Liver (tissue), 9 donors: Measurements from ENCODE around the gene FBN2. TPM values are rescaled to one million over a fixed set of nuclear protein-coding genes. Genes with fewer than 3 reads are reported as not detected.

ENCODE experiments used
- DNase-seq: peaks from one replicate; pipeline ENCODE4 v3.0.0-alpha.2; 2017; ENCODE audit warnings: low spot score
- H3K27ac ChIP-seq, 2 donors: one replicate each; pipeline ENCODE4 v1.7.0; 2013; ENCODE audit warnings: inconsistent platforms in 2 of 2, low read length in 2 of 2, control low read depth in 1 of 2, low read depth in 1 of 2, mild to moderate bottlenecking in 1 of 2
- H3K27me3 ChIP-seq, 4 donors: one replicate each; pipeline versions ENCODE4 v1.6.1 to v1.7.0; 2013; ENCODE audit warnings: low read length in 3 of 4, inconsistent platforms in 1 of 4, mild to moderate bottlenecking in 1 of 4, moderate library complexity in 1 of 4; ENCODE audit not compliant: control insufficient read depth in 4 of 4, insufficient read depth in 4 of 4
- H3K36me3 ChIP-seq, 4 donors: one replicate each; pipeline versions ENCODE4 v1.6.1 to v1.7.0; 2013; ENCODE audit warnings: low read length in 3 of 4, mild to moderate bottlenecking in 3 of 4, low read depth in 1 of 4, moderate library complexity in 1 of 4; ENCODE audit not compliant: control insufficient read depth in 4 of 4, insufficient read depth in 3 of 4
- H3K4me1 ChIP-seq, 4 donors: one replicate each; pipeline versions ENCODE4 v1.6.1 to v1.7.0; 2013; ENCODE audit warnings: low read length in 3 of 4, mild to moderate bottlenecking in 3 of 4, moderate library complexity in 1 of 4; ENCODE audit not compliant: control insufficient read depth in 4 of 4, insufficient read depth in 4 of 4
- H3K4me3 ChIP-seq, 3 donors: one replicate each; pipeline versions ENCODE4 v1.6.1 to v1.7.0; 2013; ENCODE audit warnings: low read length in 3 of 3, control low read depth in 1 of 3, low read depth in 1 of 3, mild to moderate bottlenecking in 1 of 3
- H3K9ac ChIP-seq, 2 donors: one replicate each; pipeline ENCODE4 v1.7.0; 2013; ENCODE audit warnings: low read length in 2 of 2, mild to moderate bottlenecking in 2 of 2, moderate library complexity in 2 of 2, control low read depth in 1 of 2, low read depth in 1 of 2
- H3K9me3 ChIP-seq, 4 donors: one replicate each; pipeline versions ENCODE4 v1.6.1 to v1.7.0; 2013; ENCODE audit warnings: low read length in 3 of 4; ENCODE audit not compliant: control insufficient read depth in 4 of 4
- CTCF ChIP-seq: fragments of 150-350 bp; IDR thresholded peaks from 2 replicates; pipeline ENCODE4 v1.5.1; 2017; ENCODE audit warnings: improper control_type of control experiment, low read depth, low read length; ENCODE audit not compliant: missing input control
- EGR1 ChIP-seq, 2 donors: IDR thresholded peaks; 2 replicates each; pipeline ENCODE4 v1.6.1; 2016 to 2018; ENCODE audit warnings: antibody characterized with exemption in 2 of 2, low read depth in 2 of 2
- FOXA1 ChIP-seq: IDR thresholded peaks from 2 replicates; pipeline ENCODE4 v1.6.1; 2016; ENCODE audit warnings: antibody characterized with exemption
- FOXA2 ChIP-seq: IDR thresholded peaks from 2 replicates; pipeline ENCODE4 v1.6.1; 2016; ENCODE audit warnings: antibody characterized with exemption
- GABPA ChIP-seq, 2 donors: IDR thresholded peaks in 1 of 2; conservative IDR thresholded peaks in 1 of 2; 2 replicates each; pipeline ENCODE4 v1.6.1; 2016; ENCODE audit warnings: antibody characterized with exemption in 2 of 2, mild to moderate bottlenecking in 1 of 2, moderate library complexity in 1 of 2
- HNF4A ChIP-seq, 2 donors: conservative IDR thresholded peaks; 2 replicates each; pipeline ENCODE4 v1.6.1; 2016; ENCODE audit warnings: antibody characterized with exemption in 2 of 2, mild to moderate bottlenecking in 2 of 2
- HNF4G ChIP-seq: IDR thresholded peaks from 2 replicates; pipeline ENCODE4 v1.6.1; 2016; ENCODE audit warnings: antibody characterized with exemption
- JUND ChIP-seq, 2 donors: IDR thresholded peaks; 2 replicates each; pipeline ENCODE4 v1.6.1; 2016; ENCODE audit warnings: antibody characterized with exemption in 2 of 2
- MAX ChIP-seq: IDR thresholded peaks from 2 replicates; pipeline ENCODE4 v1.6.1; 2016; ENCODE audit warnings: antibody characterized with exemption
- NR2F2 ChIP-seq: IDR thresholded peaks from 2 replicates; pipeline ENCODE4 v1.6.1; 2016; ENCODE audit warnings: antibody characterized with exemption
- RAD21 ChIP-seq, 2 donors: IDR thresholded peaks; 2 replicates each; pipeline ENCODE4 v1.6.1; 2016; ENCODE audit warnings: antibody characterized with exemption in 2 of 2, mild to moderate bottlenecking in 2 of 2
- REST ChIP-seq: IDR thresholded peaks from 2 replicates; pipeline ENCODE4 v1.6.1; 2016; ENCODE audit warnings: antibody characterized with exemption, mild to moderate bottlenecking
- RXRA ChIP-seq, 2 donors: IDR thresholded peaks; 2 replicates each; pipeline ENCODE4 v1.6.1; 2017 to 2018; ENCODE audit warnings: antibody characterized with exemption in 2 of 2, mild to moderate bottlenecking in 1 of 2
- SP1 ChIP-seq: IDR thresholded peaks from 2 replicates; pipeline ENCODE4 v1.6.1; 2018; ENCODE audit warnings: antibody characterized with exemption, mild to moderate bottlenecking
- TAF1 ChIP-seq: conservative IDR thresholded peaks from 2 replicates; pipeline ENCODE4 v1.6.1; 2016; ENCODE audit warnings: antibody characterized with exemption, mild to moderate bottlenecking
- YY1 ChIP-seq: IDR thresholded peaks from 2 replicates; pipeline ENCODE4 v1.6.1; 2016; ENCODE audit warnings: antibody characterized with exemption, mild to moderate bottlenecking
- ZBTB33 ChIP-seq: IDR thresholded peaks from 2 replicates; pipeline ENCODE4 v1.6.1; 2016; ENCODE audit warnings: antibody characterized with exemption
- WGBS: extraction: QIAGEN DNeasy Blood & Tissue Kit; methylation state at CpG from one replicate; pipeline ENCODE4 v1.1.7; 2013; 5-methylcytosine and 5-hydroxymethylcytosine counted together
- polyA plus RNA-seq, 2 donors: library from polyadenylated mRNA; stranded (reverse) in 1 of 2; unstranded in 1 of 2; fragments of 200-250 nt in 1 of 2; fragments of >200 nt in 1 of 2; fragmentation: Nextera tagmentation in 1 of 2; extraction: Ambion mirVana in 1 of 2; gene quantifications; one replicate each; pipeline versions ENCODE4 v1.2.1 to v1.2.3, GENCODE V29; 2013 to 2015
- total RNA-seq, 2 donors: library from RNA; depleted of rRNA; stranded (reverse); fragments of >200 nt; gene quantifications; one replicate each; pipeline ENCODE4 v1.2.3, GENCODE V29; 2014
- TF ChIP-seq, protein P1 (sequence below): IDR thresholded peaks from 2 replicates; pipeline ENCODE4 v1.6.1; 2016; ENCODE audit warnings: antibody characterized with exemption
- donor health status: healthy.
- donor health status: healthy.
- donor health status: healthy.
- donor health status: healthy.
- donor health status: healthy.

FBN2 gene
- total and polyA plus RNA-seq, 4 donors, result 0.08 to 4.1 (median 0.47) TPM

DNA sequence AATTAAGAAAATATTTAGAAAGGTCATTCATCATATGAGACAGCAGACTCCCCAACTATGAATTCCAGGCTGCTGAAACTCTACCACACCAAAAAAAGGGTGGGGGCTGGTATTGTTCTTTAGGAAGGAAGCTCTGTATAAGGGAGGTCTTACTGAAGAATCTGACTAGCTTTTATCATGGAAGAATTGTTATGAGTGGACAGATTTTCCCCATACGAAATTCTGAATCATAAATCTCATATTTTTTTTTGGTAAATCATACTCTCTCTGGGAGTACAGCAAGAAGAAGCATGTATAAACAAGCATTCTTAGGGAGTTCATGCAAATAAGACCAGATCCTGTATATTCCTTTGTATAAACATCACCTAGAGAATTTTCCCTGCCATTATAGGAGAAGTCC, 234.5 kb downstream of the FBN2 start:
- TF ChIP-seq CTCF, result no peak
- no peak for TF ChIP-seq YY1
- TF ChIP-seq, protein P1, sequence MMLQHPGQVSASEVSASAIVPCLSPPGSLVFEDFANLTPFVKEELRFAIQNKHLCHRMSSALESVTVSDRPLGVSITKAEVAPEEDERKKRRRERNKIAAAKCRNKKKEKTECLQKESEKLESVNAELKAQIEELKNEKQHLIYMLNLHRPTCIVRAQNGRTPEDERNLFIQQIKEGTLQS, result no peak
- no peak for TF ChIP-seq FOXA1
- TF ChIP-seq RAD21 (IDR thresholded peaks at IDR 0.05), result no peak
- no peak for TF ChIP-seq NR2F2
- no peak for TF ChIP-seq REST
- no peak for TF ChIP-seq RXRA (IDR thresholded peaks at IDR 0.05)
- no peak for TF ChIP-seq GABPA (IDR thresholded peaks at IDR 0.05 in 1 of 2, conservative IDR thresholded peaks at IDR 0.05 in 1 of 2)
- no peak for TF ChIP-seq MAX
- no peak for TF ChIP-seq TAF1
- TF ChIP-seq ZBTB33, result no peak
- TF ChIP-seq HNF4G, result no peak
- TF ChIP-seq JUND (IDR thresholded peaks at IDR 0.05), result no peak
- no peak for TF ChIP-seq FOXA2
- TF ChIP-seq HNF4A (conservative IDR thresholded peaks at IDR 0.05), result no peak
- TF ChIP-seq EGR1 (IDR thresholded peaks at IDR 0.05; ENCODE audit: low read depth in 2 of 2), result no peak
- TF ChIP-seq SP1, result no peak
- H3K9me3 ChIP-seq, result peaks cover 0 to 3% (median 0%) of the 10 kb centered on the region in 4 donors
- WGBS, result 26% methylated on average over 1 of the region's 1 CpG

More for the DNA sequence above, 234.5 kb downstream of the FBN2 start:
- no peaks in the 10 kb centered on the region for H3K36me3 ChIP-seq
- H3K9ac ChIP-seq, result no peak overlapping the region
- H3K4me1 ChIP-seq, result no peaks in the 10 kb centered on the region
- no peak overlapping the region for H3K27ac ChIP-seq
- no peak for DNase-seq
- H3K4me3 ChIP-seq, result no peak overlapping the region
- H3K27me3 ChIP-seq, result no peaks in the 10 kb centered on the region
